Activated gamma-delta T cell treated with Interleukin-2 at 50 U/mL for 16 hours (primary cell): ENCODE measurements around the gene QRFP.

Experiments used
- DNase-seq: peaks from one replicate; pipeline ENCODE4 v3.0.0-alpha.2; 2020

The QRFP gene

GRCh38 chr9:130888146-130888885, 8.3 kb downstream of the QRFP start:
- DNase-seq, result no peak

GRCh38 chr9:130887494-130888144, 9.0 kb downstream of the QRFP start:
- no peak for DNase-seq

- no peak for DNase-seq
Measured at GRCh38 chr9:130886981-130887380, 9.6 kb downstream of the QRFP start.

GRCh38 chr9:130885484-130886375, 10.9 kb downstream of the QRFP start:
- DNase-seq, result no peak

GRCh38 chr9:130884542-130885483, 11.8 kb downstream of the QRFP start:
- no peak for DNase-seq

GRCh38 chr9:130884111-130884531, 12.5 kb downstream of the QRFP start:
- no peak for DNase-seq

- no peak for DNase-seq
Measured at GRCh38 chr9:130883479-130883878, 13.1 kb downstream of the QRFP start.

GRCh38 chr9:130882696-130883225, 13.9 kb downstream of the QRFP start:
- DNase-seq, result no peak

- no peak for DNase-seq
Measured at GRCh38 chr9:130881516-130881915, 15.1 kb downstream of the QRFP start.

- no peak for DNase-seq
Measured at GRCh38 chr9:130880599-130881220, 15.9 kb downstream of the QRFP start.

GRCh38 chr9:130879863-130880411, 16.7 kb downstream of the QRFP start:
- no peak for DNase-seq

- no peak for DNase-seq
Measured at GRCh38 chr9:130878295-130878694, 18.3 kb downstream of the QRFP start.

- no peak for DNase-seq
Measured at GRCh38 chr9:130877300-130877699, 19.3 kb downstream of the QRFP start.

GRCh38 chr9:130874783-130875182, 21.8 kb downstream of the QRFP start:
- DNase-seq, result no peak

GRCh38 chr9:130873966-130874365, 22.6 kb downstream of the QRFP start:
- no peak for DNase-seq

GRCh38 chr9:130872912-130873503, 23.6 kb downstream of the QRFP start:
- DNase-seq, result no peak

- DNase-seq, result no peak
Measured at GRCh38 chr9:130872508-130872907, 24.1 kb downstream of the QRFP start.

GRCh38 chr9:130872093-130872492, 24.5 kb downstream of the QRFP start:
- DNase-seq, result no peak

- no peak for DNase-seq
Measured at GRCh38 chr9:130871395-130872062, 25.1 kb downstream of the QRFP start.
